C4-2B (cell line): ENCODE measurements around the gene EEIG2.
A peak's percentile ranks its signal among the peaks of the same experiment; 100 is the strongest.

Experiments
- CTCF ChIP-seq: fragments of 450-650 bp; conservative IDR thresholded peaks from 2 replicates; pipeline ENCODE4 v1.5.1; 2017; ENCODE audit warnings: mild to moderate bottlenecking
- ZFX ChIP-seq: fragments of 450-650 bp; IDR thresholded peaks from 2 replicates; pipeline ENCODE4 v1.6.1; 2017

DNA sequence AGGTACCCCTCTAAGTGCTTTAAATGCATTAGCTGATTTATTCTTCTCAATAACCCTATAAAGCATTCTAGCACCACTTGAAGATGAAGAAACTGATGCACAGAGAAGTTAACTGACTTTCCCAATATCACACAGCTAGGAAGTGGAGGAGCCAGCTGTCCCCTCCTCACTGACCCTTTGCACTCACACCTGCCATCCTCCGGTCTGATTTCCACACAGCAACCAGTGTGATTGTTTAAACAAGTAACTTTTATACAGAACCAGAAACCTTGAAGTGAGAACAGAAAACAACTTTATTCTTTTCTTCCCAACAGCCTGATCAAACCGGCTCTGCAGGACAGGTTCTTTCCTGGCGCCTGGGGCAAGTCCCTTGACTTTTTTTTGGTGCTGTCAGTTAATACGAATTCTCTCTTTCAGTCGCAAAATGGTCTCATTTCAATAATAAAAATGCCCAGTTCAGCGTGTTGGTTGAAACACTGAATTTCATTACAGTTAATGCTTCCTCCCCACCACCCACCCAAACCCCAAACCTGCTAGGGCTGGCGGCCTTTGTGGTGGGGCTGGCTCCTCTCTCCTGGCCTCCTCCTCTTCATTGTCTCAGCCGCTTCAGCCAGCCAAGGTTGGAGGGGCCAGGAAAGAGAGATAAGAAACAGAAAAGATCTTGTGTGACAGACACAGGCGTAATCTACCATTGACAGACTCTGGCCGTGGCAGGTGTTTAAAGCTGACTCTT lies 26.4 kb upstream of the EEIG2 start:
- TF ChIP-seq CTCF (peak; percentile 25; the same call in 1 of the 2 replicates), ZFX (no peak)
